Measurements from ENCODE around the gene GLIPR2. TPM values are rescaled to one million over a fixed set of nuclear protein-coding genes. Genes with fewer than 3 reads are reported as not detected.
A peak's percentile ranks its signal among the peaks of the same experiment; 100 is the strongest.

Gene GLIPR2
- total RNA-seq, 1 donor from 2014 or later, result 110 TPM

GRCh38 chr9:36150574-36151315 is 14.2 kb downstream of the GLIPR2 start:
- Mint-ChIP-seq H3K4me3 (ENCODE audit: unreplicated experiment) (no peak overlapping the region), H3K36me3 (ENCODE audit: low read depth) (peaks cover 13% of the 10 kb centered on the region), H3K4me1 (ENCODE audit: low read depth) (peaks cover 77% of the 10 kb centered on the region), H3K9me3 (ENCODE audit: low read depth) (no peaks in the 10 kb centered on the region), H3K27ac (ENCODE audit: unreplicated experiment) (peak overlapping the region; percentile 92), H3K27me3 (ENCODE audit: low read depth) (no peaks in the 10 kb centered on the region)
- DNase-seq (ENCODE audit: low spot score), result no peak
- TF ChIP-seq CTCF (IDR thresholded peaks at IDR 0.05), result no peak

- Mint-ChIP-seq H3K9me3 (ENCODE audit: low read depth) (no peaks in the 10 kb centered on the region), H3K27ac (ENCODE audit: unreplicated experiment) (peak overlapping the region; percentile 92), H3K27me3 (ENCODE audit: low read depth) (no peaks in the 10 kb centered on the region), H3K4me3 (ENCODE audit: unreplicated experiment) (no peak overlapping the region), H3K4me1 (ENCODE audit: low read depth) (peaks cover 74% of the 10 kb centered on the region), H3K36me3 (ENCODE audit: low read depth) (peaks cover 10% of the 10 kb centered on the region)
- no peak for DNase-seq (ENCODE audit: low spot score)
- TF ChIP-seq CTCF (IDR thresholded peaks at IDR 0.05), result no peak
Observed at GRCh38 chr9:36151316-36152210, 15.0 kb downstream of the GLIPR2 start.

GRCh38 chr9:36152741-36153438 is 16.4 kb downstream of the GLIPR2 start:
- TF ChIP-seq CTCF (IDR thresholded peaks at IDR 0.05), result no peak
- no peaks in the 10 kb centered on the region for H3K9me3 Mint-ChIP-seq (ENCODE audit: low read depth)
- no peak overlapping the region for H3K4me3 Mint-ChIP-seq (ENCODE audit: unreplicated experiment)
- peaks cover 10% of the 10 kb centered on the region for H3K36me3 Mint-ChIP-seq (ENCODE audit: low read depth)
- H3K27ac Mint-ChIP-seq (ENCODE audit: unreplicated experiment), result peak overlapping the region; percentile 80
- no peaks in the 10 kb centered on the region for H3K27me3 Mint-ChIP-seq (ENCODE audit: low read depth)
- peak; percentile 15 for DNase-seq (ENCODE audit: low spot score)
- peaks cover 65% of the 10 kb centered on the region for H3K4me1 Mint-ChIP-seq (ENCODE audit: low read depth)

- peak overlapping the region; percentile 97 for H3K27ac Mint-ChIP-seq (ENCODE audit: unreplicated experiment)
- H3K4me1 Mint-ChIP-seq (ENCODE audit: low read depth), result peaks cover 66% of the 10 kb centered on the region
- H3K27me3 Mint-ChIP-seq (ENCODE audit: low read depth), result no peaks in the 10 kb centered on the region
- peak; percentile 15 for DNase-seq (ENCODE audit: low spot score)
- no peak for TF ChIP-seq CTCF (IDR thresholded peaks at IDR 0.05)
- no peaks in the 10 kb centered on the region for H3K9me3 Mint-ChIP-seq (ENCODE audit: low read depth)
- H3K4me3 Mint-ChIP-seq (ENCODE audit: unreplicated experiment), result no peak overlapping the region
- H3K36me3 Mint-ChIP-seq (ENCODE audit: low read depth), result peaks cover 16% of the 10 kb centered on the region
Observed at GRCh38 chr9:36153746-36154145, 17.2 kb downstream of the GLIPR2 start.

Data from chondrocyte (in vitro differentiated cells).